ENCODE measurements around the gene MIEN1. TPM values are rescaled to one million over a fixed set of nuclear protein-coding genes. Genes with fewer than 3 reads are reported as not detected.

The MIEN1 gene
- total RNA-seq, 1 donor = 19.0 TPM

- peak overlapping the region; percentile 73 for H3K4me3 ChIP-seq (ENCODE audit: low read depth, low read length)
- TF ChIP-seq, protein P1, sequence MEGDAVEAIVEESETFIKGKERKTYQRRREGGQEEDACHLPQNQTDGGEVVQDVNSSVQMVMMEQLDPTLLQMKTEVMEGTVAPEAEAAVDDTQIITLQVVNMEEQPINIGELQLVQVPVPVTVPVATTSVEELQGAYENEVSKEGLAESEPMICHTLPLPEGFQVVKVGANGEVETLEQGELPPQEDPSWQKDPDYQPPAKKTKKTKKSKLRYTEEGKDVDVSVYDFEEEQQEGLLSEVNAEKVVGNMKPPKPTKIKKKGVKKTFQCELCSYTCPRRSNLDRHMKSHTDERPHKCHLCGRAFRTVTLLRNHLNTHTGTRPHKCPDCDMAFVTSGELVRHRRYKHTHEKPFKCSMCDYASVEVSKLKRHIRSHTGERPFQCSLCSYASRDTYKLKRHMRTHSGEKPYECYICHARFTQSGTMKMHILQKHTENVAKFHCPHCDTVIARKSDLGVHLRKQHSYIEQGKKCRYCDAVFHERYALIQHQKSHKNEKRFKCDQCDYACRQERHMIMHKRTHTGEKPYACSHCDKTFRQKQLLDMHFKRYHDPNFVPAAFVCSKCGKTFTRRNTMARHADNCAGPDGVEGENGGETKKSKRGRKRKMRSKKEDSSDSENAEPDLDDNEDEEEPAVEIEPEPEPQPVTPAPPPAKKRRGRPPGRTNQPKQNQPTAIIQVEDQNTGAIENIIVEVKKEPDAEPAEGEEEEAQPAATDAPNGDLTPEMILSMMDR (IDR thresholded peaks at IDR 0.05; ENCODE audit: insufficient read depth, low read depth, low read length) = no peak
- no peak for DNase-seq (ENCODE audit: low read depth)
Observed at GRCh38 chr17:39754958-39755553, 24.7 kb upstream of the MIEN1 start.

DNA sequence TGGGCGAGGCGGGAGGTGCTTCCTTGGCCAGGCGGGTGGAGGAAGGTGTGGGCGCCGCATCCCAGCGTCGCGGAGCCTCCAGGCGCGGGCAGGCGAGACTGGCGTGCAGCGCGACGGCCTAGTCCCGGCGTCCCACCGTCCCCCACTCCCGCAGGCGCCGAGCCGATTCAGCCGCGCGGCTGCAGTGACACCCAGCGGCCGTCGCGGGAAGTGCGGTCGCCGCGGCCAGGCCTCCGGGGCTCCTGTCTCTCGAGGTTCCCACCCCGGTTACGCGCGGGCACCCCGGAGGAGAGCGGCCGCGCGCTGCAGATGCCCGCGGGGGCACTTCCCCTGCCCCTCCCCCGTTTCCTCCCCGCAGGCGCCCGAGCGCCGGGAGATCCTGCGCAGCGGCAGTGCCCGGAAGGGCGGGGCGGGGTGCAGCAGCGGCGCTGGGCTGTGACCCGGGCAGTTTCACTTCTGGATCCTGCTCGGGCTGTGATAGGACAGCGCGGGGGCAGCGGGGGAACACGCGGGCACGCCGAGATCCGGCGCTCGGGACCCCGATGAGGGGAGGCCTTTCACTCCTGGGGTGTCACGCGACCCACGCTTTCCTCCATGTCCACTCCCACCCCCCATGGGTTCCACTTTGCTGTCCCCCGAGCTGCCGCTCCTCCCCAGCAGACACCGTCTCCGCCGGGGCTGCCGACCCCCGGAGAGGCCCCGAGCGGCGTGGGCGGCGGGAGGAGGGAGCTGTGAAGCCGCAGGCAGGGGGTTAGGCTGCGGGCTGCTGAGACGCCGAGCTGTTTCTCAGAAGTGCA lies 24.0 kb upstream of the MIEN1 start:
- peak overlapping the region; percentile 73 for H3K4me3 ChIP-seq (ENCODE audit: low read depth, low read length)
- TF ChIP-seq, protein P1 (IDR thresholded peaks at IDR 0.05; ENCODE audit: insufficient read depth, low read depth, low read length) = peak; percentile 73
- peak; percentile 93 for DNase-seq (ENCODE audit: low read depth)

- H3K4me3 ChIP-seq (ENCODE audit: low read depth, low read length) = peak overlapping the region; percentile 73
- TF ChIP-seq, protein P1 (IDR thresholded peaks at IDR 0.05; ENCODE audit: insufficient read depth, low read depth, low read length) = no peak
- DNase-seq (ENCODE audit: low read depth) = peak; percentile 32
Observed at GRCh38 chr17:39753514-39754160, 23.3 kb upstream of the MIEN1 start.

- no peak for DNase-seq (ENCODE audit: low read depth)
- H3K4me3 ChIP-seq (ENCODE audit: low read depth, low read length) = no peak overlapping the region
- TF ChIP-seq, protein P1 (IDR thresholded peaks at IDR 0.05; ENCODE audit: insufficient read depth, low read depth, low read length) = no peak
Observed at GRCh38 chr17:39752241-39752881, 22.0 kb upstream of the MIEN1 start.

- DNase-seq (ENCODE audit: low read depth) = no peak
- no peak overlapping the region for H3K4me3 ChIP-seq (ENCODE audit: low read depth, low read length)
- TF ChIP-seq, protein P1 (IDR thresholded peaks at IDR 0.05; ENCODE audit: insufficient read depth, low read depth, low read length) = no peak
Observed at GRCh38 chr17:39751637-39752036, 21.3 kb upstream of the MIEN1 start.

GRCh38 chr17:39751016-39751543 lies 20.7 kb upstream of the MIEN1 start:
- no peak overlapping the region for H3K4me3 ChIP-seq (ENCODE audit: low read depth, low read length)
- TF ChIP-seq, protein P1 (IDR thresholded peaks at IDR 0.05; ENCODE audit: insufficient read depth, low read depth, low read length) = no peak
- no peak for DNase-seq (ENCODE audit: low read depth)

Data from fibroblast of villous mesenchyme (primary cell).